Ovary (tissue), 3 donors: ENCODE measurements around the gene FIG4.

Source experiments
- EP300 ChIP-seq: sonication (generic); formaldehyde crosslinking; IDR thresholded peaks from one replicate; pipeline ENCODE4 v1.6.1; 2017; ENCODE audit warnings: antibody characterized with exemption
- POLR2A ChIP-seq: fragments of 450-650 bp; IDR thresholded peaks from one replicate; pipeline ENCODE4 v1.6.1; 2017; ENCODE audit warnings: antibody characterized with exemption, mild to moderate bottlenecking, moderate library complexity
- TF ChIP-seq, protein P1 (sequence below), 3 donors: fragments of 450-650 bp in 2 of 3; fragments of 200-600 bp in 1 of 3; IDR thresholded peaks; one replicate each; pipeline versions ENCODE4 v1.5.1 to v1.8.0; 2016 to 2022; ENCODE audit warnings: antibody characterized with exemption in 3 of 3, mild to moderate bottlenecking in 1 of 3
- donor health status: DM: no; HTN: no; CAD: no.

DNA sequence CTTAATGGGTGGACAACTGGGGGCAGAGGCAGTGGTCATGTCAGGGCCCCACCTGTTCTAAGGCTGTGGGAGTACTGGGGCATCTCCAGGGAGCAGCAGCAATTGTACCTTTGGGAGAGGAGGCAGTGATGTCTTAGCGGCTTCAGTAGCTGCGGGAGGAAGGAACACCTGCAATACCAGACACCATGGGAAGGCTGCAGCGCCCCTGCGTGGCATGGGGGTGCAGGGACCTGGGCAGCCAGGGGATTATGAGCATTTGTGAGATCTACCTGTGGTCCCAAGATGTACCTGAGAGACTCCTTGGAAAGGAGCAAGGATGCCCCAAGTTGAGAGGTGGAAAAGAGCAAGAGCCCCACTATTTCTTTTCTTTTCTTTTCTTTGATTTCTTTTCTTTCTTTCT lies 174.9 kb downstream of the FIG4 start:
- TF ChIP-seq, protein P1, sequence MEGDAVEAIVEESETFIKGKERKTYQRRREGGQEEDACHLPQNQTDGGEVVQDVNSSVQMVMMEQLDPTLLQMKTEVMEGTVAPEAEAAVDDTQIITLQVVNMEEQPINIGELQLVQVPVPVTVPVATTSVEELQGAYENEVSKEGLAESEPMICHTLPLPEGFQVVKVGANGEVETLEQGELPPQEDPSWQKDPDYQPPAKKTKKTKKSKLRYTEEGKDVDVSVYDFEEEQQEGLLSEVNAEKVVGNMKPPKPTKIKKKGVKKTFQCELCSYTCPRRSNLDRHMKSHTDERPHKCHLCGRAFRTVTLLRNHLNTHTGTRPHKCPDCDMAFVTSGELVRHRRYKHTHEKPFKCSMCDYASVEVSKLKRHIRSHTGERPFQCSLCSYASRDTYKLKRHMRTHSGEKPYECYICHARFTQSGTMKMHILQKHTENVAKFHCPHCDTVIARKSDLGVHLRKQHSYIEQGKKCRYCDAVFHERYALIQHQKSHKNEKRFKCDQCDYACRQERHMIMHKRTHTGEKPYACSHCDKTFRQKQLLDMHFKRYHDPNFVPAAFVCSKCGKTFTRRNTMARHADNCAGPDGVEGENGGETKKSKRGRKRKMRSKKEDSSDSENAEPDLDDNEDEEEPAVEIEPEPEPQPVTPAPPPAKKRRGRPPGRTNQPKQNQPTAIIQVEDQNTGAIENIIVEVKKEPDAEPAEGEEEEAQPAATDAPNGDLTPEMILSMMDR (IDR thresholded peaks at IDR 0.05) = no peak
- TF ChIP-seq POLR2A (no peak), EP300 (no peak)
